ENCODE measurements around the gene SPAM1.

GRCh38 chr7:123996327-123996625 is 71.2 kb downstream of the SPAM1 start:
- TF ChIP-seq POLR2AphosphoS5 (IDR thresholded peaks at IDR 0.05; ENCODE audit: low read depth, low read length), result no peak
- TF ChIP-seq PAX5 (IDR thresholded peaks at IDR 0.05; ENCODE audit: insufficient read depth, low read length, severe bottlenecking), result no peak
- no peak for TF ChIP-seq POLR2A (IDR thresholded peaks at IDR 0.05; ENCODE audit: low read depth, low read length)
- no peak for TF ChIP-seq TAF1 (IDR thresholded peaks at IDR 0.05; ENCODE audit: low read depth, low read length)
- no peak for TF ChIP-seq SPI1 (IDR thresholded peaks at IDR 0.05; ENCODE audit: low read depth, low read length)
